ENCODE data around the gene AOC2. TPM values are rescaled to one million over a fixed set of nuclear protein-coding genes. Genes with fewer than 3 reads are reported as not detected.

AOC2 gene
- polyA plus RNA-seq, 2 of the 4 experiments (the other 2 are of a cell fraction), result 1.7 to 2.7 TPM

DNA sequence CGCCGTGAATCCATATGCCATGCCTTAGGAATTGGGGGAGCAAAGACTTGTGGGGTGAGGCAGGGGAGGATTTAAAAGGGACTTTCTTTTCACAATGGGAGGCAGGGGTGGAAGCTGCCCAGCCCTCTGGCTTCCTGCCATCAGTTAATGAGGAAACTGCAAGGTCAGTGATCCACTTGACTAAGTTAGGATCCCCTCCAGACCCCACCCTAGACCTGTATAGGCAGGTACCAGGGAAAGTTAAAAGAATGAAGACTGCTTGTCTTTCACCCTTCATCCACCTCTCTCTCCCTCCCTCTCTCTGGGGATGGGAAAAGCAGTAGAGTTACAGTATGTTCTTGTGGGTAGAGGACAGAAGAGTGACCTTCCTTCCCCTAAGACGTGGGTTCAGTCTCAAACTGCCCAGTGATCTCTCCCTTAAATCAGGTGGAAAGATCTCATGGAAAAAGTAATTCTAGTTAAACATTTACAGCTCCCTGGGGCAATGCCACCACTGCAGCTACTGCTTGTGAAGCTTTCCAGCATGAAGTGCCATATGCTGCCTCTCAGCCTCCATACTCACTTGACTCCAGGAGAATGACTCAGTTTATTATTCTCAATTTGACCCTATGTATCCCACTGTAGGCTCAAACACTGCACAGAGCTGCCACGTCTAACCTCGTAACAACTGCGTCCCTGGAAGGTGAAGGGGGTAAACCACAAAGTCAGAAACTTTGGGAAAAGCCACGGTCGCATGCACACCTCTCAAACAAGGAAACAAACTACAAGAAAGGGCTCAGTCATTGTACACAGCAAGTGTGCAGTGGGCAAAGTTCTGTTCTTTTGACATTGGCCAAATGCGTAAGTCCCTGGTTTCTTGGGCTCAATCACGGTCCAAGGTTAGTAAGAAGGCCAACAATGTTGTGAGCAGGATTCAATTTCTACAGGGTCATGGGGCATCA, 47.0 kb upstream of the AOC2 start:
- Histone ChIP-seq H3K9me3 (no peaks in the 10 kb centered on the region), H3K27ac (peak overlapping the region; percentile 83 to 92), H3K4me3 (peak overlapping the region; percentile 72), H3K4me2 (peak overlapping the region; percentile 96), H3K4me1 (peaks cover 25% of the 10 kb centered on the region)
- no peak for TF ChIP-seq ZNF302 (CRISPR knock-in tag; IDR thresholded peaks at IDR 0.05)
- TF ChIP-seq, protein P1, sequence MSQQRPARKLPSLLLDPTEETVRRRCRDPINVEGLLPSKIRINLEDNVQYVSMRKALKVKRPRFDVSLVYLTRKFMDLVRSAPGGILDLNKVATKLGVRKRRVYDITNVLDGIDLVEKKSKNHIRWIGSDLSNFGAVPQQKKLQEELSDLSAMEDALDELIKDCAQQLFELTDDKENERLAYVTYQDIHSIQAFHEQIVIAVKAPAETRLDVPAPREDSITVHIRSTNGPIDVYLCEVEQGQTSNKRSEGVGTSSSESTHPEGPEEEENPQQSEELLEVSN (IDR thresholded peaks at IDR 0.05; ENCODE audit: borderline replicate concordance, low read depth), result no peak
- ATAC-seq, result no peak
- WGBS (ENCODE audit: missing lambda C conversion rate), result 79% methylated on average over 10 of the region's 10 CpGs
- CTCF ChIA-PET, result interaction anchor here (0.6 to 24.6 kb wide), 8 partner anchors 12 to 219 kb away, joined by 3 to 336 read pairs (median 4); partner anchors contain the start of genes BECN1 and PSME3
- no peak for FAIRE-seq
- POLR2A ChIA-PET, result interaction anchor here (0.6 to 1.9 kb wide), 5 partner anchors 14 to 249 kb away, joined by 3 to 10 read pairs (median 3); partner anchors contain the start of genes RPL27 and VPS25
- DNase-seq (ENCODE audit: low read depth in 1 of 2, low spot score in 1 of 2), result no peak

DNA sequence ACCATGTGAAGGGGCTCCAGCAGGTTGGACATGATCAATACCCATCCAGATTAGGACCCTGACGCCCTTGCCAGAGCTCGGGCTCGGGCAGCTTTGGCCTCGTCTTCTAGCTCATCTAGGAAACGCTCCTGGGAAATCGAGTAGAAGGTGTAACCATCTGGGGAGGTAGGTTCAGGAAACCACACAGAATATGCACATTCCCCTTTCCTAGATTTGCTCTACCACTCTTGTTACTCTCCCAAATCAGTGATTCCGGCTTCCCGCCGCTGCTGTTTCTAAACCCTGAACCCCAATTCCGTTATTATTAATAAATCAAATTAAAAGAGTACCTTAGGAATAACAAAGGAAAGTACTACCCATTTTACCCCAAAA, 46.4 kb upstream of the AOC2 start:
- ChIA-PET POLR2A (interaction anchor here (0.6 to 1.9 kb wide), 8 partner anchors 15 to 200 kb away, joined by 3 to 10 read pairs (median 3); partner anchors contain the start of genes BECN1, RETREG3, RPL27 and TUBG1), CTCF (interaction anchor here (0.5 to 24.6 kb wide), 8 partner anchors 11 to 1003 kb away, joined by 3 to 336 read pairs (median 4); partner anchors contain the start of gene BECN1)
- TF ChIP-seq CBX8 (IDR thresholded peaks at IDR 0.05) (no peak), CHD4 (IDR thresholded peaks at IDR 0.05; ENCODE audit: borderline replicate concordance) (no peak), RARB (CRISPR knock-in tag; IDR thresholded peaks at IDR 0.05) (no peak), NR3C1 (IDR thresholded peaks at IDR 0.05) (no peak), ZFP36 (IDR thresholded peaks at IDR 0.05; ENCODE audit: borderline replicate concordance, partially characterized antibody) (no peak), HOXB13 (CRISPR knock-in tag; IDR thresholded peaks at IDR 0.05; ENCODE audit: low read depth) (no peak), TP53 (CRISPR knock-in tag; IDR thresholded peaks at IDR 0.05) (no peak), KDM1A (IDR thresholded peaks at IDR 0.05; ENCODE audit: low read depth) (no peak), EHMT2 (IDR thresholded peaks at IDR 0.05; ENCODE audit: low read depth) (no peak), JUN (IDR thresholded peaks at IDR 0.05) (no peak)
- TF ChIP-seq, protein P2, sequence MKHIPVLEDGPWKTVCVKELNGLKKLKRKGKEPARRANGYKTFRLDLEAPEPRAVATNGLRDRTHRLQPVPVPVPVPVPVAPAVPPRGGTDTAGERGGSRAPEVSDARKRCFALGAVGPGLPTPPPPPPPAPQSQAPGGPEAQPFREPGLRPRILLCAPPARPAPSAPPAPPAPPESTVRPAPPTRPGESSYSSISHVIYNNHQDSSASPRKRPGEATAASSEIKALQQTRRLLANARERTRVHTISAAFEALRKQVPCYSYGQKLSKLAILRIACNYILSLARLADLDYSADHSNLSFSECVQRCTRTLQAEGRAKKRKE (CRISPR knock-in tag; IDR thresholded peaks at IDR 0.05; ENCODE audit: low read depth), result no peak
- TF ChIP-seq, protein P3, sequence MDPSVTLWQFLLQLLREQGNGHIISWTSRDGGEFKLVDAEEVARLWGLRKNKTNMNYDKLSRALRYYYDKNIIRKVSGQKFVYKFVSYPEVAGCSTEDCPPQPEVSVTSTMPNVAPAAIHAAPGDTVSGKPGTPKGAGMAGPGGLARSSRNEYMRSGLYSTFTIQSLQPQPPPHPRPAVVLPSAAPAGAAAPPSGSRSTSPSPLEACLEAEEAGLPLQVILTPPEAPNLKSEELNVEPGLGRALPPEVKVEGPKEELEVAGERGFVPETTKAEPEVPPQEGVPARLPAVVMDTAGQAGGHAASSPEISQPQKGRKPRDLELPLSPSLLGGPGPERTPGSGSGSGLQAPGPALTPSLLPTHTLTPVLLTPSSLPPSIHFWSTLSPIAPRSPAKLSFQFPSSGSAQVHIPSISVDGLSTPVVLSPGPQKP (IDR thresholded peaks at IDR 0.05; ENCODE audit: low read depth, low read length), result no peak
- DNase-seq (ENCODE audit: low read depth in 1 of 2, low spot score in 1 of 2) (no peak), ATAC-seq (no peak), FAIRE-seq (no peak)
- H3K9me3 ChIP-seq, result no peaks in the 10 kb centered on the region
- peak overlapping the region; percentile 96 for H3K4me2 ChIP-seq
- H3K4me3 ChIP-seq, result peak overlapping the region; percentile 72
- H3K27ac ChIP-seq, result peak overlapping the region; percentile 83 to 92
- peaks cover 31% of the 10 kb centered on the region for H3K4me1 ChIP-seq
- 13% methylated on average over 10 of the region's 10 CpGs for WGBS (ENCODE audit: missing lambda C conversion rate)

DNA sequence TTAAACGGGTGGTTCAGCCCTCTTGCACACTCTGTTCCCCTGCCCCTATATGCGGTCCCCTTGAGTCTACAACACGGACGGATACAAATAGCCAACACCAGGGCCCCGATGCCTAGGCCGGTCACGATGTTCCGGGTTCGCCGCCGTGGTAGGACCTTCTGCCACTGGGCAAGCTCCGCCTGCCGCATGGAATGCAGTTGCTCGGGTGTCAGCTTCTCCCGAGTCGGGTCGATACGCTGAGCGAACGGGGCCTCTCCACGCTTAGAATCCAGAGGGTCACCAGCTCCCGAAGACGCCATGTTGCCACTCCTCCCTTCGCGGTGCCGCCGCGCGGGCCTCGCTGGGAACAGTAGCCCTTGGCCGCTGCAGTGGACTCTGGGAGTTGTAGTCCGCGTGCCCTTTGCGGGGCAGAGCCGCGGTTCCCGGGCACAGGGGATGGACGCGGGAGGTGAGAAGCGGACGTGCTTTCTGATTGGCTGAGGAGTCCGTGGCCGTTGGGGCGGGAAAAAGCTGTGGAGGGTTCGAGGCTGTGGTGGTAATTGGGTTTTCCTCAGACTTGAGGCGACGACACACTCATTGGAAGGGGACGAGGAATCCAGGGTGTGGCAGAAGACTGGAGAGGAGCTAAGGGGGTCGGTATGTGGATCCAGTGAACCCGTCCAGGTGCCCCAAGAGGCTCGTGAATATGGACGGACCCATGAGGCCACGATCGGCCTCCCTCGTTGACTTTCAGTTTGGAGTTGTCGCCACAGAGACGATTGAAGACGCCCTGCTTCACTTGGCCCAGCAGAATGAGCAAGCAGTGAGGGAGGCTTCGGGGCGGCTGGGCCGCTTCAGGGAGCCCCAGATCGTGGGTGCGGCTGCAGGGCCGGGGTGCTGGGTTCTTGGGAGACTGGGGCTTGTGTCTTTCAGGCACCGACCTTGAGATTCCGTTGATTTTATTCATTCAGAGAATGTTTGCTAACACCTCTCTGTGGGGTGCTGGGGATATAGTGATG, 45.7 kb upstream of the AOC2 start, which contains the start of the genes CNTD1 and COA3:
TSS of gene CNTD1 (plus strand) at position 479 of the 998 bp plus-strand sequence. CDS start at position 686, 207 bp downstream.
TSS of gene COA3 (minus strand) at position 322 of the 998 bp plus-strand sequence. CDS start at position 299, 23 bp downstream.
- Histone ChIP-seq H3K4me2 (peak within 1 kb of the TSS; percentile 96), H3K9me3 (no peaks in the 10 kb centered on the region), H3K4me1 (peaks cover 38% of the 10 kb centered on the region), H3K27ac (peak within 1 kb of the TSS; percentile 83 to 92), H3K4me3 (peak within 1 kb of the TSS; percentile 72)
- ChIA-PET POLR2A (interaction anchor here (0.6 to 1.9 kb wide), 8 partner anchors 15 to 199 kb away, joined by 3 to 10 read pairs (median 3); partner anchors contain the start of genes BECN1, RETREG3, RPL27 and TUBG1), CTCF (interaction anchor here (0.5 to 24.6 kb wide), 10 partner anchors 11 to 1004 kb away, joined by 3 to 336 read pairs (median 4); partner anchors contain the start of genes BECN1 and VPS25)
- no peak for FAIRE-seq
- ATAC-seq, result peak; percentile 97 to 99
- DNase-seq (ENCODE audit: low read depth in 1 of 2, low spot score in 1 of 2), result peak; percentile 92 to 96
- 30% methylated on average over 58 of the region's 66 CpGs for WGBS (ENCODE audit: missing lambda C conversion rate)
- TF ChIP-seq TP53 (CRISPR knock-in tag; IDR thresholded peaks at IDR 0.05) (0 out of 2 replicates have a peak, but pooled peaks have one; percentile 10), SMC3 (IDR thresholded peaks at IDR 0.05) (peak; percentile 8; the same call in 1 of the 3 replicates), POLR2AphosphoS2 (conservative IDR thresholded peaks at IDR 0.05; ENCODE audit: low read length) (no peak), POLR2A (IDR thresholded peaks at IDR 0.05; ENCODE audit: low read length) (peak; percentile 81), FOXS1 (CRISPR knock-in tag; IDR thresholded peaks at IDR 0.05) (no peak), KDM5A (IDR thresholded peaks at IDR 0.05) (peak; percentile 90), JUN (IDR thresholded peaks at IDR 0.05) (peak; percentile 41 to 77; a peak in 3 of 5 replicates), CHD2 (IDR thresholded peaks at IDR 0.05; ENCODE audit: low read length, partially characterized antibody) (no peak), TFCP2L1 (CRISPR knock-in tag; IDR thresholded peaks at IDR 0.05) (peak; percentile 61; the same call in 1 of the 2 replicates), PHF8 (IDR thresholded peaks at IDR 0.05; ENCODE audit: borderline replicate concordance, low read depth) (peak; percentile 79)
- TF ChIP-seq, protein P1 (IDR thresholded peaks at IDR 0.05; ENCODE audit: borderline replicate concordance, low read depth), result peak; percentile 100
- TF ChIP-seq, protein P4, sequence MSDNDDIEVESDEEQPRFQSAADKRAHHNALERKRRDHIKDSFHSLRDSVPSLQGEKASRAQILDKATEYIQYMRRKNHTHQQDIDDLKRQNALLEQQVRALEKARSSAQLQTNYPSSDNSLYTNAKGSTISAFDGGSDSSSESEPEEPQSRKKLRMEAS (IDR thresholded peaks at IDR 0.05), result peak; percentile 100
- TF ChIP-seq, protein P5, sequence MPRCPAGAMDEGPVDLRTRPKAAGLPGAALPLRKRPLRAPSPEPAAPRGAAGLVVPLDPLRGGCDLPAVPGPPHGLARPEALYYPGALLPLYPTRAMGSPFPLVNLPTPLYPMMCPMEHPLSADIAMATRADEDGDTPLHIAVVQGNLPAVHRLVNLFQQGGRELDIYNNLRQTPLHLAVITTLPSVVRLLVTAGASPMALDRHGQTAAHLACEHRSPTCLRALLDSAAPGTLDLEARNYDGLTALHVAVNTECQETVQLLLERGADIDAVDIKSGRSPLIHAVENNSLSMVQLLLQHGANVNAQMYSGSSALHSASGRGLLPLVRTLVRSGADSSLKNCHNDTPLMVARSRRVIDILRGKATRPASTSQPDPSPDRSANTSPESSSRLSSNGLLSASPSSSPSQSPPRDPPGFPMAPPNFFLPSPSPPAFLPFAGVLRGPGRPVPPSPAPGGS (IDR thresholded peaks at IDR 0.05), result 0 out of 3 replicates have a peak, but pooled peaks have one; percentile 39
